ENCODE data around the gene PDIA5.

DNA sequence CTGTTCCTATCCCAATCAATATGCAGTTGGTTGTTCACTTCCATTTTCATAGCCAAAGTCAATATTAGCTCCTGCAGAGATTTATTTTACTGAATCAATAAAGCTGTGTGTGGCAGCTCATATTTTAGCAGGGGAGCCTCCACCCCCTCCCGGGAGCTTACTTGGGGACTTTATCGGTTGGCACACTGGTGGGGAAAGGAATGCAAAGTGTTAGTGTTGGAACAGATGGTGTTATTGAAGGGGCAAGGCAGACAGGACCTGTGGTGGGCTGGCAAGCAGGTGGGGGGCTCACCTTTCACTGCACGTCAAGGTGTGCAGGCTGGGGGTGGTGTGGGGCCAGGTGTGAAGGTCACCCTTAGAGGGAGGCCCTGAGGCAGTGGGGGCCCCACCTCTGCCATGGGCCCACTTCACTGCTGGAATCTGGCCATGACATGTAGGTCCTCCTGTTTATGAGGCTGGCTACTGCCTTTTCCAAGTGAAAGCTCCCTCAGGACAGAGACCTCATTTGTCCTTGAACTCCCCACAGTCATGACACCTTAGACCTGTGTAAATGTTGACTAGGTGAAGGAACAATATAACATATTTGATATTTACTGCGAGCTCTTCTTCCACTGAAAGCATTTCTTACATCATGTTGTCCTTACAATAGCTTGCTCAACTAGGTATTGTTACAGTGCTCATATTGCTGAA, 90.9 kb downstream of the PDIA5 start:
- TF ChIP-seq, protein P1, sequence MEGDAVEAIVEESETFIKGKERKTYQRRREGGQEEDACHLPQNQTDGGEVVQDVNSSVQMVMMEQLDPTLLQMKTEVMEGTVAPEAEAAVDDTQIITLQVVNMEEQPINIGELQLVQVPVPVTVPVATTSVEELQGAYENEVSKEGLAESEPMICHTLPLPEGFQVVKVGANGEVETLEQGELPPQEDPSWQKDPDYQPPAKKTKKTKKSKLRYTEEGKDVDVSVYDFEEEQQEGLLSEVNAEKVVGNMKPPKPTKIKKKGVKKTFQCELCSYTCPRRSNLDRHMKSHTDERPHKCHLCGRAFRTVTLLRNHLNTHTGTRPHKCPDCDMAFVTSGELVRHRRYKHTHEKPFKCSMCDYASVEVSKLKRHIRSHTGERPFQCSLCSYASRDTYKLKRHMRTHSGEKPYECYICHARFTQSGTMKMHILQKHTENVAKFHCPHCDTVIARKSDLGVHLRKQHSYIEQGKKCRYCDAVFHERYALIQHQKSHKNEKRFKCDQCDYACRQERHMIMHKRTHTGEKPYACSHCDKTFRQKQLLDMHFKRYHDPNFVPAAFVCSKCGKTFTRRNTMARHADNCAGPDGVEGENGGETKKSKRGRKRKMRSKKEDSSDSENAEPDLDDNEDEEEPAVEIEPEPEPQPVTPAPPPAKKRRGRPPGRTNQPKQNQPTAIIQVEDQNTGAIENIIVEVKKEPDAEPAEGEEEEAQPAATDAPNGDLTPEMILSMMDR (IDR thresholded peaks at IDR 0.05), result no peak
- TF ChIP-seq POLR2AphosphoS5 (IDR thresholded peaks at IDR 0.05; ENCODE audit: low read depth, low read length) (no peak), SIN3A (IDR thresholded peaks at IDR 0.05; ENCODE audit: borderline replicate concordance, insufficient read depth, low read depth, low read length) (no peak), TCF7L2 (IDR thresholded peaks at IDR 0.05; ENCODE audit: low read depth, low read length) (no peak)
